GM12892 (cell line): ENCODE results near the gene EVI5L.

Source experiments
- POLR2A ChIP-seq: IDR thresholded peaks from 2 replicates; pipeline ENCODE4 v1.6.1; 2011; ENCODE audit warnings: low read depth, low read length, control low read depth
- POLR2AphosphoS5 ChIP-seq: IDR thresholded peaks from 2 replicates; pipeline ENCODE4 v1.6.1; 2011; ENCODE audit warnings: low read depth, low read length, control low read depth

DNA sequence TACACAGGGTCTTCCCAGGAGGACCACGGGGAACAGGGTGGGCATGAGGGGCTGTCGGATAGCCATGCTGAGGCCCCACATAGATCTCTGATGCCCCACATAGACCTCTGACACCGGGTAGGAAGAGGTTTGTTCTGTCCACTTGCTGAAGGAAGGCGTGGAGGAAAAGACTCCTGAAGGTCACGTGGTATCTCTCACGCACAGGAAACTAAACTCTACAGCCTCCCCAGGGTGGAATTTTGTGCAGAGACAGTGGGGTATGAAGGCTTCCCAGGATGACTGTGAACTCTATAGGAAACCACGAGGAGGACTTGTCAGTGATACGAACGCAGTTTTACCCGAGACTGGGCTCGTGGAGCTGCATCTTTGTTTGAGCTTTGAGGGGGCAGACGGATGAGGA, 2.8 kb downstream of the EVI5L start:
- TF ChIP-seq POLR2AphosphoS5 (no peak), POLR2A (no peak)
